Fibroblast of the aortic adventitia (primary cell): ENCODE results near the gene ARAP1. TPM values are rescaled to one million over a fixed set of nuclear protein-coding genes. Genes with fewer than 3 reads are reported as not detected.

ENCODE experiments used
- DNase-seq: peaks from one replicate; pipeline ENCODE4 v3.0.0-alpha.2; 2010; ENCODE audit warnings: low read depth
- H3K4me3 ChIP-seq: 2 replicates; pipeline ENCODE4 v1.5.1; 2011; ENCODE audit warnings: low read depth, mild to moderate bottlenecking, control low read depth, low read length, moderate library complexity
- total RNA-seq: library from RNA; depleted of rRNA; stranded (reverse); fragments of >200 nt; gene quantifications from 2 replicates; pipeline ENCODE4 v1.2.3, GENCODE V29; 2012; ENCODE audit warnings: low replicate concordance
- TF ChIP-seq, protein P1 (sequence below): IDR thresholded peaks from 2 replicates; pipeline ENCODE4 v1.5.1; 2011; ENCODE audit warnings: mild to moderate bottlenecking, low read length, control low read depth, inconsistent platforms; ENCODE audit not compliant: insufficient read depth

The ARAP1 gene
- total RNA-seq, 1 donor, result 66.9 TPM

DNA sequence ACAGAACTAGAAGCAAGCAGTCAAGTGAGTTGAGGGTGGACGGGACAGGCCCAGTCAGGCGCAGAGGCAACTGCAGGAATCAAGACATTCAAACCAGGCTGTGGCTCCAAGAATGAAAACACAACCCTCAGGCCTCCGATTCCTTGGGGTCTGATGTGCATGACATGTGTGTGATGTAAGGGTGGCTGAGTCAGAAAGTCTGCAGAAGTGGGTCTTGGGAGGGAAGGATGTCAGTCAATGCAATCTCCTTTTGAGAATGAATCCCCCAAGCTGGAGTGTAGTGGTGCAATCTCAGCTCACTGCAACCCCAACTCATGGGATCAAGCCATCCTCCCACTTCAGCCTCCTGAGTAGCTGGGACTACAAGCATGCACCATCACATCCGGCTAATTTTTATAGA lies 62.0 kb downstream of the ARAP1 start:
- no peak overlapping the region for H3K4me3 ChIP-seq
- no peak for DNase-seq
- TF ChIP-seq, protein P1, sequence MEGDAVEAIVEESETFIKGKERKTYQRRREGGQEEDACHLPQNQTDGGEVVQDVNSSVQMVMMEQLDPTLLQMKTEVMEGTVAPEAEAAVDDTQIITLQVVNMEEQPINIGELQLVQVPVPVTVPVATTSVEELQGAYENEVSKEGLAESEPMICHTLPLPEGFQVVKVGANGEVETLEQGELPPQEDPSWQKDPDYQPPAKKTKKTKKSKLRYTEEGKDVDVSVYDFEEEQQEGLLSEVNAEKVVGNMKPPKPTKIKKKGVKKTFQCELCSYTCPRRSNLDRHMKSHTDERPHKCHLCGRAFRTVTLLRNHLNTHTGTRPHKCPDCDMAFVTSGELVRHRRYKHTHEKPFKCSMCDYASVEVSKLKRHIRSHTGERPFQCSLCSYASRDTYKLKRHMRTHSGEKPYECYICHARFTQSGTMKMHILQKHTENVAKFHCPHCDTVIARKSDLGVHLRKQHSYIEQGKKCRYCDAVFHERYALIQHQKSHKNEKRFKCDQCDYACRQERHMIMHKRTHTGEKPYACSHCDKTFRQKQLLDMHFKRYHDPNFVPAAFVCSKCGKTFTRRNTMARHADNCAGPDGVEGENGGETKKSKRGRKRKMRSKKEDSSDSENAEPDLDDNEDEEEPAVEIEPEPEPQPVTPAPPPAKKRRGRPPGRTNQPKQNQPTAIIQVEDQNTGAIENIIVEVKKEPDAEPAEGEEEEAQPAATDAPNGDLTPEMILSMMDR, result no peak

GRCh38 chr11:72688929-72689328 lies 63.3 kb downstream of the ARAP1 start:
- TF ChIP-seq, protein P1, result no peak
- no peak for DNase-seq
- no peak overlapping the region for H3K4me3 ChIP-seq

GRCh38 chr11:72688486-72688885 lies 63.7 kb downstream of the ARAP1 start:
- DNase-seq, result no peak
- H3K4me3 ChIP-seq, result no peak overlapping the region
- TF ChIP-seq, protein P1, result no peak

DNA sequence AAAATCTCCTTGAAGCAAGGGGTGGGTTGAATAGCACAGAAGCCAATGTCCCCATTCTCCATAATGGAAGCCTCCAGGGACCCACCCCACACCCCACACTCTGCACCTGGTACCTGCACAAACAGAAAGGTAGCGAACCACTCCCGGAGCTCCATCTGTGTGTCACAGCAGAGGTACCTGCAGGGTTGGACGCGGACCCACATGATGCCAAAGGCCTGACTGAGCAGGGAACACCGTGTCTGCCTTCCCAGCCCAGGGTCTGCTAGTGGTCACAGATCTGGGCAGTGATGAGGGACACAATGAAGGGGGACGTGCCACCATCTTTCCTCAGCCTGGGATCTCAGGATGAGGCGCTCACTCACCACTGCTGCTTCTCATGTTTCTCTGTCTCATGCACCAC lies 64.9 kb downstream of the ARAP1 start:
- TF ChIP-seq, protein P1, result no peak

GRCh38 chr11:72686639-72687220 lies 65.5 kb downstream of the ARAP1 start:
- no peak overlapping the region for H3K4me3 ChIP-seq
- peak; percentile 71 for DNase-seq
- TF ChIP-seq, protein P1, result no peak

More for the DNA sequence above, 64.9 kb downstream of the ARAP1 start:
- H3K4me3 ChIP-seq, result no peak overlapping the region
- no peak for DNase-seq

GRCh38 chr11:72685560-72686480 lies 66.4 kb downstream of the ARAP1 start:
- H3K4me3 ChIP-seq, result no peak overlapping the region
- peak; percentile 73 for DNase-seq
- TF ChIP-seq, protein P1, result no peak
